Heart left ventricle (tissue), 13 donors: ENCODE measurements around the gene BTN2A1.

Source experiments
- CTCF ChIP-seq, 12 donors: fragments of 200-600 bp; sonication (generic) in 4 of 12; IDR thresholded peaks; one replicate each; pipeline versions ENCODE4 v1.5.0 to v1.8.0; 2018 to 2022; ENCODE audit warnings: antibody characterized with exemption in 12 of 12, mild to moderate bottlenecking in 5 of 12
- POLR2A ChIP-seq, 2 donors: fragments of 450-650 bp; IDR thresholded peaks; one replicate each; pipeline ENCODE4 v1.6.1; 2017; ENCODE audit warnings: antibody characterized with exemption in 2 of 2, mild to moderate bottlenecking in 2 of 2, moderate library complexity in 2 of 2
- donor health status: ischemic (EF 13 %, LVEDD 7.1; RV severe dilation, severe dysfunction).
- donor health status: DM: no; HTN: yes; CAD: no.
- donor health status: DM: no; HTN: no; CAD: no.
- donor health status: ischemic (EF 25% LVEDD 6.9; RV normal size, moderate dysfunction).
- donor health status: ischemic (EF 25% LVEDD 5.7; RV mildly dilated, moderate dysfunction).
- donor health status: ischemic (EF 35%, LVEDD 5.7; RV mildly dilated, moderate dysfunction).
- donor health status: nonischemic (EF 11% LVEDD 7.7; RV severe dilation, severe dysfunction).
- donor health status: DM: yes; HTN: yes; CAD: no.
- donor health status: PGD.
- donor health status: ischemic (EF 29% LVEDD 5.4; RV normal size, mild dysfunction).
- donor health status: nonischemic (EF 23%, LVEDD 6.1; RV moderate dilation, normal function).

DNA sequence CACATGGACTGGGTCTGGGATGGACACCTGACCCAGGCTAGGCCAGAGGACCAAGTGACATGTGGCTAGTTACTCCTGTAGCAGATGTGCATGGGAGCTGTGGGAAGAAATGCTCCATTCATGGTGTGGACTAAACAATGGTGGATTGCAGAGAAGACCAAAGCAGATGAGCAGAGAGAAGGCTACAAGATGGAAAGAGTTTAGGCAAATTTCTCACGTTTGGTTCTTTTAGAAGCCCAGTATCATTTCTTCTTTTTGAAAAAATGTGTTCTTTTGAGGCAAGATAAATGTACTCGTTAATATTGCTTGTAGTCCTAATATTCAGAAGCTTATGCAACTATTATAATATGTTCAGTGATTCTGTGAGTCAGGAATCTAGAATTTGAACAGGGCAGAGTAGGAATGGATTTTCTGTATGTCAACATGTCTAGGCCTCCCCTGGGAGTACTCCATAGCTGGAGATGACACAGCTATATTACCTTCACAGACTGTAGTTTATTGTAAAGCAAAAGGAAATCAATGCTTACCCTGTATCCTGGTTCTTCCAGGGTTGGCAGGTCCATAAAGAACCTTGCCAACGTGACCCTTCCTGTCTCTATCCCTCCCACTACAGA is 2.3 kb upstream of the BTN2A1 start:
- TF ChIP-seq POLR2A (IDR thresholded peaks at IDR 0.05) (no peak), CTCF (IDR thresholded peaks at IDR 0.05) (no peak)
